Measurements from ENCODE around the gene DCAF12.

The DCAF12 gene

DNA sequence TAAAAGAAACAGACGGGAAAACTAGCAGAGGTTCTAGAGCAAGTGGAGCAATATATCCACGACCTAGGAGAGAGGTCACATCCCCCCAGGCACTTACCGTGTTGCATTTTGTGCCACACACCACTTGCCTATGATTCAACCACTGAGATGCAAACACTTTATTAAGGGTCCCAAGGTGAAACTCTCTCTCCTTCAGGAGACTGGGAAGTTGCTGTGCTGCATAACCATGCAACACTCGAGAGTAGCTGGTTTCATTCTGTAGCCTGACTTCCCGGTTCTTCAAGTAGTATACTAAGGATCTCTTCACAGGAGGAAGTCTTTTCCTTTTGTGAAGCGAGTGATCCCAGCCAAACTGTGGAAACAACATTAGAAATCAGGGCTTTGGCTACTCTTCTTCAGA, 1.6 kb downstream of the DCAF12 start:
- DNase-seq: no peak

DNA sequence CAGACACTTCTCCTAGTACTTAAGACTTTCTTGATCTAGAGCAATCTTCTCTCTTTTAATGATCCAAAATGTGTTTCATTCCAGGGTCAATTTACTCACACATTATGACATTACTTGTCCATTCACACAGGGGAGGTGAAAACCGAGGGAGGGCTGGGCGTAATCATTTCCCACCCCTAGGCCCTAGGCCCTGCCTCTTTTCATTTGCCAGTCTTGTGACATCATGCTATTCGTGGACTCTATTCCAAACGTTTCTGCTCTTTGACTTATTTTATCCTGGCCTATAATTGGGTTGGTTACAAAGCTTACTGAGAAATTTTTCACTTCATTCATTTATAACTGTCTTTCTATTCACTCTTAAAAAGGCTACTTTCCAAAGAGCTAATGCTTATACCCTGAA, 2.4 kb downstream of the DCAF12 start:
- DNase-seq: no peak

DNA sequence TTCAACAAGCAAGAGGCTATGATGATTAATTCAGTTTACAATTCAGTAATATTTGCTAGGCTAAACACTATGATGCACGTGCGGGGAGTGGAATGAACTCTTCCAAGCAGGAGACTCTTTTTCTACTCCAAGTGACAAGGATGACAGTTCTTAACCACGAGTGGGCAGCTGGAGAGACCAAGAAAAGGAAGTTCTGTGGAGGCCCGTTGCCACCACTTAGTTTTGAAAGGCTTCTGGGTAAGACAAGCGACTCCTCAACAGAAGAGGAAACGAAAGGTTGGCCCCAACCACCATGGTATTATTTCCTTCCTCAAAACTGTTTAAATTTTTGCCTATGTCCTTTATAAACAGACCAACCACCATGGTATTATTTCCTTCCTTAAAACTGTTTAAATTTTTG, 2.8 kb downstream of the DCAF12 start:
- no peak for DNase-seq

GRCh38 chr9:34121996-34122395, 4.5 kb downstream of the DCAF12 start:
- DNase-seq: no peak

GRCh38 chr9:34119713-34120112, 6.8 kb downstream of the DCAF12 start:
- DNase-seq: no peak

GRCh38 chr9:34114436-34114835, 12.1 kb downstream of the DCAF12 start:
- DNase-seq: no peak

DNA sequence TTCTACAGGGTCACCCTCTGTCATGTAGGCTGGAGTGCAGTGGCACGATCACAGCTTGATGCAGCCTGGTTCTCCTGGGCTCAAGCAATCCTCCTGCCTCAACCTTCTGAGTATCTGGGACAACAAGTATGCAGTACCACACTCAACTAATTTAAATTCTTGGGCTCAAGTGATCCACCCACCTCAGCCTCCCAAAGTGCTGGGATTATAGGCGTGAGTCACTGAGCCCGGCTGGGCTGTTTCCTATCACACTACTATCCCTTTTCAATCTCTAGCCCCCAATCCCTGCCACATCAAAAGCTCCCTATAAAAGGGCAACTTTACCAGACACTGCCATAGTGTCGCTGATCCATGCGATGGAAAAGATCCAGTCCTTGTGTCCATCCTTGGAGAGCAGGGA, 20.4 kb downstream of the DCAF12 start:
- DNase-seq: no peak

- no peak for DNase-seq
Observed at GRCh38 chr9:34102796-34103195, 23.7 kb downstream of the DCAF12 start.

DNA sequence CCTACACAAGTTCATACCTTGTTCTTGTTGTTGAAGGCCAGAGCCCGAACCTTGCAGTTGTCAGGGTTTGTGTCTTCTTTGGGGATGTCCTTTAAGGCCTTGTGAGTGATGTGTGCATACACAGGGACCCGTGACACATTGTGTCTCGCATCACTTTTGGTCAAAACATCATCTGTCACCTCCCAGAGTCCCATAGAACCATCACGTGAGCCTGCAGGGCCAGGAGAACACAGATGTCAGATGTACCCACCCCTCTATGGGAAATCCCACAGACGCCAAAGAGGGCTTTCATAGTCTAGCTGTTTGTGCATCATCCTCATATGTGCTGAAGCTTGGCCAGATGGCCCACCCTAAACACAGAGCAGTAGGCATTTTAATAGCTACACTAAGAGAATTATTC, 28.2 kb downstream of the DCAF12 start:
- DNase-seq: no peak

- no peak for DNase-seq
Observed at GRCh38 chr9:34097865-34098264, 28.6 kb downstream of the DCAF12 start.

DNA sequence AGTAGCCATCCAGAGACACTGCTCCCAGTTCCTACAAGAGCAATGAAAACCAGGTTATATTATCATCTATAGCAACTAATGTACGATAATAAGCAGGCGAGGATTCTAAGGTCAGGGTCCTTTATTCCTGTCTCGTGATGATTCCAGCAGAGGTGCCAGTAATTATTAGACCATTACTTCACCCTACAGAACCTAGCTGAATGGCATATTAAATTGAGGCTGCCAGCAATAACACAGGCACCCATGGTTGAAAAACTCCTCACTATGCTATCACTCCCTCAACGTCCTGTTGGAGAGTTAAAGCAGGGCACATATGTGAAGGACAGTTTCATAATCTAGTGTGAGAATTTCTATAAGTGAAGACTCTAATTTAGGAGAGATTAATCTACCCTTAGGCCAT, 29.7 kb downstream of the DCAF12 start:
- no peak for DNase-seq

GRCh38 chr9:34093578-34093977, 32.9 kb downstream of the DCAF12 start:
- DNase-seq: no peak

- no peak for DNase-seq
Observed at GRCh38 chr9:34089311-34089710, 37.2 kb downstream of the DCAF12 start.

- DNase-seq: no peak
Observed at GRCh38 chr9:34087370-34087769, 39.1 kb downstream of the DCAF12 start.

DNA sequence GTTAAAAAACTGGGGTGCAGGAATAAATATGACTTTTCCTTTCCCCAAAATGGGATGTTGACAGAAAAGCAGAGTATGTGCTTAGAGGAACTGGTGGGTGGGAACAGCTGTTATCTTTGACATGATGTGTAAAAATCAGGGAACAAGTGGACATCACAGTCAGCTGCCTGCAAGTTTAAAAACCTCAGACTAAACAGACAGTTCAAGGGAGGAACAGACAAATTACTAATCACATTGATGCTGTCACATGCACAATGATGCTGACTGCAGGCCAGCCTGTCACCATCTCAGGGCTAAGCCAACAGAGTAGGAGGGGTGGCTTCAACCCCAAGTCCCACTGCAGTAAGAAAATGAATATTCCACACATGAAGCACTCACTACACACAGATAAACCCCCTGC, 39.6 kb downstream of the DCAF12 start:
- DNase-seq: no peak

GRCh38 chr9:34085581-34086500, 40.7 kb downstream of the DCAF12 start:
- no peak for DNase-seq

GRCh38 chr9:34084562-34084961, 41.9 kb downstream of the DCAF12 start:
- no peak for DNase-seq

GRCh38 chr9:34079181-34079580, 47.3 kb downstream of the DCAF12 start:
- DNase-seq: no peak

GRCh38 chr9:34072868-34073590, 53.5 kb downstream of the DCAF12 start:
- no peak for DNase-seq

GRCh38 chr9:34072410-34072809, 54.1 kb downstream of the DCAF12 start:
- DNase-seq: no peak

DNA sequence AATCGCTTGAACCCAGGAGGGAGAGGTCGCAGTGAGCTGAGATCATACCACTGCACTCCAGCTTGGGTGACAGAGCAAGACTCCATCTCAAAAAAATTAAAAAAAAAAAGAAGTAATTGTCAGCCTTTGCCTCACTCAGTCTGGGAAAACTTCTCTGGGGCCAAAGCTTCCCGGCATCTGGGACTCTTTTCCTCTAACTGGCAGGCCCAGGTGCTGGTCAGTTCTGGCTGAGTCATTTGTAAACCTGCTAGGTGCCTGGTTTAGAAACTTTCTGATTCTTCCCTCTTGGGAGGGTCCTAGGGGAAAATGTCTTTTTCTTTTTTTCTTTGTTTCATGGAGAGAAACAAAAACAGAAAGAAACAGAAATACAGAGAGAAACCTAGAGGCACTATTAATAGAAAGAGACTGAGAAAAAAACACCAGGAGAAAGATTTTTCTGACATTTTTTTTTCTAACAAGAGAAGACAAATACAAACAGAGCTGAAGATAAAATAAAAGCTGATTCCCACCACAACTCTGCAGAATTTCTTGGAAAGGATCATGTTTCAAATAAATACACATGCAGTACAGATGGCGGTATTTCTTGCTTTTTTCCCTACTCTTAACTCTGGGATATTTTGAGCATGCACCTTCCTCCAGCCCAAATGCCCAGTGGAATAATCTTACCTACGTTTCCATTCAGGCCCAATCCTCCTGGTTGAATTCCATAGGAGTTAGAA, 55.7 kb downstream of the DCAF12 start:
- DNase-seq: no peak

GRCh38 chr9:34069831-34070230, 56.7 kb downstream of the DCAF12 start:
- DNase-seq: no peak

DNA sequence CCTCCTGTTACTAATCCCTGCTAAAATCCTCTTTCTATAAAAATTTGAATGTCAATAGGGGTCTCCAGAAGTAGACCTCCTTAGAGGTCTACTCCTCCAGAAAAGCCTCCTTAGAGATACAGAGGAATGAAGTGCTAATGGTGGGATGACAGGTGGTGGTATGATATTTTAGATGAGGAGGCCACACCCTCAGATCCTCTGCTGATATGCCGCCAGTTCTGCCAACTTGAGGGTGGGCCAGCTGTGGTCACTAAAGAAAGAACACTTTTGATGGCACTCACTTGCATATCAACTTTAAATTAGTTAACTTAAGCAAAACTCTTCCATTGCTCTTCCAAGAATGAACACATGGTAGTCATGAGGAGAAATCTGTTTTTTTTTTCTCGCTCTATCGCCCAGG, 61.0 kb downstream of the DCAF12 start:
- no peak for DNase-seq

GRCh38 chr9:34059954-34060353, 66.5 kb downstream of the DCAF12 start:
- no peak for DNase-seq
